Liver (tissue), 10 donors: ENCODE measurements around the gene SLC19A2. TPM values are rescaled to one million over a fixed set of nuclear protein-coding genes. Genes with fewer than 3 reads are reported as not detected.

Experiments
- DNase-seq: peaks from one replicate; pipeline ENCODE4 v3.0.0-alpha.2; 2017; ENCODE audit warnings: low spot score
- H3K27ac ChIP-seq, 2 donors: one replicate each; pipeline ENCODE4 v1.7.0; 2013; ENCODE audit warnings: inconsistent platforms in 2 of 2, low read length in 2 of 2, control low read depth in 1 of 2, low read depth in 1 of 2, mild to moderate bottlenecking in 1 of 2
- H3K27me3 ChIP-seq, 4 donors: one replicate each; pipeline versions ENCODE4 v1.6.1 to v1.7.0; 2013; ENCODE audit warnings: low read length in 3 of 4, inconsistent platforms in 1 of 4, mild to moderate bottlenecking in 1 of 4, moderate library complexity in 1 of 4; ENCODE audit not compliant: control insufficient read depth in 4 of 4, insufficient read depth in 4 of 4
- H3K36me3 ChIP-seq, 4 donors: one replicate each; pipeline versions ENCODE4 v1.6.1 to v1.7.0; 2013; ENCODE audit warnings: low read length in 3 of 4, mild to moderate bottlenecking in 3 of 4, low read depth in 1 of 4, moderate library complexity in 1 of 4; ENCODE audit not compliant: control insufficient read depth in 4 of 4, insufficient read depth in 3 of 4
- H3K4me1 ChIP-seq, 4 donors: one replicate each; pipeline versions ENCODE4 v1.6.1 to v1.7.0; 2013; ENCODE audit warnings: low read length in 3 of 4, mild to moderate bottlenecking in 3 of 4, moderate library complexity in 1 of 4; ENCODE audit not compliant: control insufficient read depth in 4 of 4, insufficient read depth in 4 of 4
- H3K4me3 ChIP-seq, 3 donors: one replicate each; pipeline versions ENCODE4 v1.6.1 to v1.7.0; 2013; ENCODE audit warnings: low read length in 3 of 3, control low read depth in 1 of 3, low read depth in 1 of 3, mild to moderate bottlenecking in 1 of 3
- H3K9ac ChIP-seq, 2 donors: one replicate each; pipeline ENCODE4 v1.7.0; 2013; ENCODE audit warnings: low read length in 2 of 2, mild to moderate bottlenecking in 2 of 2, moderate library complexity in 2 of 2, control low read depth in 1 of 2, low read depth in 1 of 2
- H3K9me3 ChIP-seq, 4 donors: one replicate each; pipeline versions ENCODE4 v1.6.1 to v1.7.0; 2013; ENCODE audit warnings: low read length in 3 of 4; ENCODE audit not compliant: control insufficient read depth in 4 of 4
- EGR1 ChIP-seq, 2 donors: IDR thresholded peaks; 2 replicates each; pipeline ENCODE4 v1.6.1; 2016 to 2018; ENCODE audit warnings: antibody characterized with exemption in 2 of 2, low read depth in 2 of 2
- FOXA1 ChIP-seq: IDR thresholded peaks from 2 replicates; pipeline ENCODE4 v1.6.1; 2016; ENCODE audit warnings: antibody characterized with exemption
- FOXA2 ChIP-seq: IDR thresholded peaks from 2 replicates; pipeline ENCODE4 v1.6.1; 2016; ENCODE audit warnings: antibody characterized with exemption
- HNF4G ChIP-seq: IDR thresholded peaks from 2 replicates; pipeline ENCODE4 v1.6.1; 2016; ENCODE audit warnings: antibody characterized with exemption
- JUND ChIP-seq, 2 donors: IDR thresholded peaks; 2 replicates each; pipeline ENCODE4 v1.6.1; 2016; ENCODE audit warnings: antibody characterized with exemption in 2 of 2
- MAX ChIP-seq: IDR thresholded peaks from 2 replicates; pipeline ENCODE4 v1.6.1; 2016; ENCODE audit warnings: antibody characterized with exemption
- RAD21 ChIP-seq, 2 donors: IDR thresholded peaks; 2 replicates each; pipeline ENCODE4 v1.6.1; 2016; ENCODE audit warnings: antibody characterized with exemption in 2 of 2, mild to moderate bottlenecking in 2 of 2
- SP1 ChIP-seq: IDR thresholded peaks from 2 replicates; pipeline ENCODE4 v1.6.1; 2018; ENCODE audit warnings: antibody characterized with exemption, mild to moderate bottlenecking
- TAF1 ChIP-seq: conservative IDR thresholded peaks from 2 replicates; pipeline ENCODE4 v1.6.1; 2016; ENCODE audit warnings: antibody characterized with exemption, mild to moderate bottlenecking
- WGBS: extraction: QIAGEN DNeasy Blood & Tissue Kit; methylation state at CpG from one replicate; pipeline ENCODE4 v1.1.7; 2013; 5-methylcytosine and 5-hydroxymethylcytosine counted together
- polyA plus RNA-seq, 2 donors: library from polyadenylated mRNA; stranded (reverse) in 1 of 2; unstranded in 1 of 2; fragments of 200-250 nt in 1 of 2; fragments of >200 nt in 1 of 2; fragmentation: Nextera tagmentation in 1 of 2; extraction: Ambion mirVana in 1 of 2; gene quantifications; one replicate each; pipeline versions ENCODE4 v1.2.1 to v1.2.3, GENCODE V29; 2013 to 2015
- small RNA-seq: library from RNA; depleted of rRNA; stranded (forward); fragments of <200 nt; gene quantifications from one replicate; pipeline ENCODE3, GENCODE V24; 2014
- total RNA-seq, 2 donors: library from RNA; depleted of rRNA; stranded (reverse); fragments of >200 nt; gene quantifications; one replicate each; pipeline ENCODE4 v1.2.3, GENCODE V29; 2014
- TF ChIP-seq, protein P1 (sequence below): IDR thresholded peaks from 2 replicates; pipeline ENCODE4 v1.6.1; 2016; ENCODE audit warnings: antibody characterized with exemption
- TF ChIP-seq, protein P2 (sequence below): IDR thresholded peaks from 2 replicates; pipeline ENCODE4 v1.6.1; 2016; ENCODE audit warnings: antibody characterized with exemption, mild to moderate bottlenecking
- donor health status: healthy.
- donor health status: healthy.
- donor health status: healthy.
- donor health status: healthy.
- donor health status: healthy.

Gene SLC19A2
- total and polyA plus RNA-seq, 4 donors: 4.8 to 18.7 (median 9.8) TPM

GRCh38 chr1:169426174-169426705 is 59.5 kb downstream of the SLC19A2 start (continued):
- TF ChIP-seq FOXA1 (no peak), RAD21 (IDR thresholded peaks at IDR 0.05) (no peak), HNF4G (no peak), EGR1 (IDR thresholded peaks at IDR 0.05; ENCODE audit: low read depth in 2 of 2) (no peak)

- Histone ChIP-seq H3K27me3 (no peaks in the 10 kb centered on the region), H3K4me1 (peaks cover 0 to 3% (median 0%) of the 10 kb centered on the region in 4 donors), H3K9me3 (no peaks in the 10 kb centered on the region), H3K36me3 (no peaks in the 10 kb centered on the region), H3K27ac (no peak overlapping the region), H3K4me3 (no peak overlapping the region), H3K9ac (no peak overlapping the region)
- no peak for DNase-seq
- WGBS: 92% methylated on average over 5 of the region's 5 CpGs
- no peak for TF ChIP-seq JUND (IDR thresholded peaks at IDR 0.05)
- no peak for TF ChIP-seq EGR1 (IDR thresholded peaks at IDR 0.05; ENCODE audit: low read depth in 2 of 2)
Observed at GRCh38 chr1:169421309-169421708, 64.4 kb downstream of the SLC19A2 start.

- H3K4me3 ChIP-seq: no peak overlapping the region
- no peaks in the 10 kb centered on the region for H3K4me1 ChIP-seq
- WGBS: 96% methylated on average over 2 of the region's 2 CpGs
- no peak overlapping the region for H3K9ac ChIP-seq
- no peak for DNase-seq
- no peak overlapping the region for H3K27ac ChIP-seq
- no peak for TF ChIP-seq TAF1
- no peak for TF ChIP-seq MAX
- no peak for TF ChIP-seq FOXA2
- TF ChIP-seq SP1: no peak
- no peak for TF ChIP-seq HNF4G
- TF ChIP-seq, protein P1, sequence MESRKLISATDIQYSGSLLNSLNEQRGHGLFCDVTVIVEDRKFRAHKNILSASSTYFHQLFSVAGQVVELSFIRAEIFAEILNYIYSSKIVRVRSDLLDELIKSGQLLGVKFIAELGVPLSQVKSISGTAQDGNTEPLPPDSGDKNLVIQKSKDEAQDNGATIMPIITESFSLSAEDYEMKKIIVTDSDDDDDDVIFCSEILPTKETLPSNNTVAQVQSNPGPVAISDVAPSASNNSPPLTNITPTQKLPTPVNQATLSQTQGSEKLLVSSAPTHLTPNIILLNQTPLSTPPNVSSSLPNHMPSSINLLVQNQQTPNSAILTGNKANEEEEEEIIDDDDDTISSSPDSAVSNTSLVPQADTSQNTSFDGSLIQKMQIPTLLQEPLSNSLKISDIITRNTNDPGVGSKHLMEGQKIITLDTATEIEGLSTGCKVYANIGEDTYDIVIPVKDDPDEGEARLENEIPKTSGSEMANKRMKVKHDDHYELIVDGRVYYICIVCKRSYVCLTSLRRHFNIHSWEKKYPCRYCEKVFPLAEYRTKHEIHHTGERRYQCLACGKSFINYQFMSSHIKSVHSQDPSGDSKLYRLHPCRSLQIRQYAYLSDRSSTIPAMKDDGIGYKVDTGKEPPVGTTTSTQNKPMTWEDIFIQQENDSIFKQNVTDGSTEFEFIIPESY: no peak
- TF ChIP-seq, protein P2, sequence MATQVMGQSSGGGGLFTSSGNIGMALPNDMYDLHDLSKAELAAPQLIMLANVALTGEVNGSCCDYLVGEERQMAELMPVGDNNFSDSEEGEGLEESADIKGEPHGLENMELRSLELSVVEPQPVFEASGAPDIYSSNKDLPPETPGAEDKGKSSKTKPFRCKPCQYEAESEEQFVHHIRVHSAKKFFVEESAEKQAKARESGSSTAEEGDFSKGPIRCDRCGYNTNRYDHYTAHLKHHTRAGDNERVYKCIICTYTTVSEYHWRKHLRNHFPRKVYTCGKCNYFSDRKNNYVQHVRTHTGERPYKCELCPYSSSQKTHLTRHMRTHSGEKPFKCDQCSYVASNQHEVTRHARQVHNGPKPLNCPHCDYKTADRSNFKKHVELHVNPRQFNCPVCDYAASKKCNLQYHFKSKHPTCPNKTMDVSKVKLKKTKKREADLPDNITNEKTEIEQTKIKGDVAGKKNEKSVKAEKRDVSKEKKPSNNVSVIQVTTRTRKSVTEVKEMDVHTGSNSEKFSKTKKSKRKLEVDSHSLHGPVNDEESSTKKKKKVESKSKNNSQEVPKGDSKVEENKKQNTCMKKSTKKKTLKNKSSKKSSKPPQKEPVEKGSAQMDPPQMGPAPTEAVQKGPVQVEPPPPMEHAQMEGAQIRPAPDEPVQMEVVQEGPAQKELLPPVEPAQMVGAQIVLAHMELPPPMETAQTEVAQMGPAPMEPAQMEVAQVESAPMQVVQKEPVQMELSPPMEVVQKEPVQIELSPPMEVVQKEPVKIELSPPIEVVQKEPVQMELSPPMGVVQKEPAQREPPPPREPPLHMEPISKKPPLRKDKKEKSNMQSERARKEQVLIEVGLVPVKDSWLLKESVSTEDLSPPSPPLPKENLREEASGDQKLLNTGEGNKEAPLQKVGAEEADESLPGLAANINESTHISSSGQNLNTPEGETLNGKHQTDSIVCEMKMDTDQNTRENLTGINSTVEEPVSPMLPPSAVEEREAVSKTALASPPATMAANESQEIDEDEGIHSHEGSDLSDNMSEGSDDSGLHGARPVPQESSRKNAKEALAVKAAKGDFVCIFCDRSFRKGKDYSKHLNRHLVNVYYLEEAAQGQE: no peak
- TF ChIP-seq RAD21 (IDR thresholded peaks at IDR 0.05): no peak
- no peaks in the 10 kb centered on the region for H3K36me3 ChIP-seq
- H3K9me3 ChIP-seq: peaks cover 0 to 3% (median under 1%) of the 10 kb centered on the region in 4 donors
- no peaks in the 10 kb centered on the region for H3K27me3 ChIP-seq
Observed at GRCh38 chr1:169414952-169415351, 70.8 kb downstream of the SLC19A2 start.

Small RNAs within 50 kb of the gene (small RNA-seq; reads per million reads assigned to genes)
- not detected for gene AL021068.2

Other genes with a start within 250 kb of the SLC19A2 start
- gene NME7, start 118.1 kb downstream of the SLC19A2 start, total RNA-seq: 1 to 10 TPM; 7.8 to 8.6 TPM
- 10 to 100 TPM; 10.2 to 26.5 TPM for gene NME7, start 118.1 kb downstream of the SLC19A2 start, polyA plus RNA-seq
- 10 to 100 TPM; 11.9 to 13.1 TPM for gene BLZF1, start 117.7 kb downstream of the SLC19A2 start, total RNA-seq
- 1 to 10 TPM; 5.3 to 5.6 TPM for gene BLZF1, start 117.7 kb downstream of the SLC19A2 start, polyA plus RNA-seq
- under 1 TPM in 1 of 2 donors, not detected in 1; 0.08 TPM for gene CCDC181, start 58.5 kb downstream of the SLC19A2 start, total RNA-seq
- under 1 TPM in 1 of 2 donors, not detected in 1; 0.02 TPM for gene CCDC181, start 58.5 kb downstream of the SLC19A2 start, polyA plus RNA-seq
- 100 to 1,000 TPM in 1 of 2 donors, 10 to 100 TPM in 1; 86.1 to 155 TPM for gene F5, start 100.5 kb upstream of the SLC19A2 start, total RNA-seq
- 100 to 1,000 TPM; 106 to 152 TPM for gene F5, start 100.5 kb upstream of the SLC19A2 start, polyA plus RNA-seq
- 1 to 10 TPM; 2.7 to 8.1 TPM for gene SELP, start 144.2 kb upstream of the SLC19A2 start, total RNA-seq
- gene SELP, start 144.2 kb upstream of the SLC19A2 start, polyA plus RNA-seq: 1 to 10 TPM; 1.7 to 2.1 TPM
- 1 to 10 TPM; 7.2 to 9.9 TPM for gene SELL, start 225.7 kb upstream of the SLC19A2 start, total RNA-seq
- gene SELL, start 225.7 kb upstream of the SLC19A2 start, polyA plus RNA-seq: 1 to 10 TPM; 1.5 to 2.4 TPM
- gene SELE, start 248.1 kb upstream of the SLC19A2 start, total RNA-seq: 1 to 10 TPM in 1 of 2 donors, under 1 TPM in 1; 0.09 to 3.4 TPM
- gene SELE, start 248.1 kb upstream of the SLC19A2 start, polyA plus RNA-seq: 1 to 10 TPM; 3.1 to 4.2 TPM